Neural cell (in vitro differentiated cells): Measurements from ENCODE around the gene CDX1. TPM values are rescaled to one million over a fixed set of nuclear protein-coding genes. Genes with fewer than 3 reads are reported as not detected.

Source experiments
- H2AFZ ChIP-seq: fragments of 200-600, 300-800 bp; sonication (generic), shearing (Covaris generic); 2 replicates; pipeline ENCODE4 v1.6.0; 2014; ENCODE audit warnings: low read depth, mild to moderate bottlenecking, antibody characterized with exemption, low read length, moderate library complexity
- H3F3A ChIP-seq: fragments of 200-600 bp; shearing (Covaris generic); 2 replicates; pipeline ENCODE4 v1.6.1; 2016; ENCODE audit warnings: mild to moderate bottlenecking, moderate library complexity, mixed read lengths, antibody characterized with exemption, low read length; ENCODE audit not compliant: insufficient read depth, poor library complexity, severe bottlenecking
- H3K27ac ChIP-seq: fragments of 200-600, 300-800 bp; sonication (generic), shearing (Covaris generic); 2 replicates; pipeline ENCODE4 v1.5.1; 2014; ENCODE audit warnings: mild to moderate bottlenecking, low read length, moderate library complexity
- H3K27me3 ChIP-seq: fragments of 300-800, 200-600 bp; sonication (generic), shearing (Covaris generic); 2 replicates; pipeline ENCODE4 v1.6.0; 2014; ENCODE audit warnings: mild to moderate bottlenecking, low read depth, low read length, moderate library complexity; ENCODE audit not compliant: insufficient read depth
- H3K36me3 ChIP-seq: fragments of 300-800, 200-600 bp; sonication (generic), shearing (Covaris generic); 2 replicates; pipeline ENCODE4 v1.5.1; 2014; ENCODE audit warnings: mild to moderate bottlenecking, antibody characterized with exemption, low read length, moderate library complexity; ENCODE audit not compliant: insufficient read depth
- H3K4me2 ChIP-seq: fragments of 300-800, 200-600 bp; sonication (generic), shearing (Covaris generic); 2 replicates; pipeline ENCODE4 v1.6.0; 2014; ENCODE audit warnings: mild to moderate bottlenecking, low read length
- H3K4me3 ChIP-seq: fragments of 300-800, 200-600 bp; sonication (generic), shearing (Covaris generic); 2 replicates; pipeline ENCODE4 v1.5.1; 2014; ENCODE audit warnings: mild to moderate bottlenecking, low read length, moderate library complexity
- H3K79me2 ChIP-seq: fragments of 200-600 bp; shearing (Covaris generic); replicated peaks from 2 replicates; pipeline ENCODE4 v1.6.0; 2014; ENCODE audit warnings: mild to moderate bottlenecking, low read length, moderate library complexity; ENCODE audit not compliant: insufficient read depth
- H3K9ac ChIP-seq: fragments of 300-800, 200-600 bp; sonication (generic), shearing (Covaris generic); 2 replicates; pipeline ENCODE4 v1.6.1; 2016; ENCODE audit warnings: mild to moderate bottlenecking, low read length, mixed read lengths
- H3K9me2 ChIP-seq: fragments of 200-600 bp; shearing (Covaris generic); 2 replicates; pipeline ENCODE4 v1.6.1; 2016; ENCODE audit warnings: mild to moderate bottlenecking, low read length, mixed read lengths; ENCODE audit not compliant: insufficient read depth
- H3K9me3 ChIP-seq: fragments of 200-600, 300-800 bp; sonication (generic), shearing (Covaris generic); 2 replicates; pipeline ENCODE4 v1.6.1; 2016; ENCODE audit warnings: mild to moderate bottlenecking, mixed run types, low read length, moderate library complexity, mixed read lengths
- H4K20me1 ChIP-seq: fragments of 200-600 bp; shearing (Covaris generic); 2 replicates; pipeline ENCODE4 v1.6.1; 2016; ENCODE audit warnings: mild to moderate bottlenecking, mixed run types; ENCODE audit not compliant: insufficient read depth
- EP300 ChIP-seq: fragments of 450-650 bp; conservative IDR thresholded peaks from 2 replicates; pipeline ENCODE4 v1.6.1; 2014; ENCODE audit warnings: antibody characterized with exemption, mild to moderate bottlenecking, moderate library complexity; ENCODE audit not compliant: poor library complexity, severe bottlenecking
- EZH2 ChIP-seq: fragments of 200-600, 300-800 bp; shearing (Covaris generic), sonication (generic); IDR thresholded peaks from 2 replicates; pipeline ENCODE4 v1.6.1; 2014; ENCODE audit warnings: antibody characterized with exemption, low read length, borderline replicate concordance, mild to moderate bottlenecking; ENCODE audit not compliant: insufficient read depth, poor library complexity, severe bottlenecking
- MXI1 ChIP-seq: fragments of 450-650 bp; conservative IDR thresholded peaks from 2 replicates; pipeline ENCODE4 v1.6.1; 2014; ENCODE audit warnings: antibody characterized with exemption, mild to moderate bottlenecking; ENCODE audit not compliant: poor library complexity, severe bottlenecking
- POLR2AphosphoS5 ChIP-seq: IDR thresholded peaks from 2 replicates; pipeline ENCODE4 v1.6.1; 2012
- RAD21 ChIP-seq: fragments of 450-650 bp; conservative IDR thresholded peaks from 2 replicates; pipeline ENCODE4 v1.6.1; 2014; ENCODE audit warnings: antibody characterized with exemption, mild to moderate bottlenecking, moderate library complexity
- SMC3 ChIP-seq: fragments of 450-650 bp; conservative IDR thresholded peaks from 2 replicates; pipeline ENCODE4 v1.6.1; 2014; ENCODE audit warnings: antibody characterized with exemption, mild to moderate bottlenecking, moderate library complexity; ENCODE audit not compliant: poor library complexity
- TAF1 ChIP-seq: IDR thresholded peaks from 2 replicates; pipeline ENCODE4 v1.6.1; 2012; ENCODE audit warnings: low read depth
- polyA plus RNA-seq: library from polyadenylated mRNA; depleted of rRNA; stranded (reverse); fragments of >200 nt; gene quantifications from 2 replicates; pipeline ENCODE4 v1.2.3, GENCODE V29; 2014
- TF ChIP-seq, protein P1 (sequence below): fragments of 450-650 bp; IDR thresholded peaks from 2 replicates; pipeline ENCODE4 v1.5.1; 2014; ENCODE audit warnings: antibody characterized with exemption, mild to moderate bottlenecking, moderate library complexity; ENCODE audit not compliant: poor library complexity, severe bottlenecking
- TF ChIP-seq, protein P2 (sequence below): IDR thresholded peaks from 2 replicates; pipeline ENCODE4 v1.6.1; 2012; ENCODE audit warnings: borderline replicate concordance

Gene CDX1
- polyA plus RNA-seq, 1 donor from 2014 or later = not detected

DNA sequence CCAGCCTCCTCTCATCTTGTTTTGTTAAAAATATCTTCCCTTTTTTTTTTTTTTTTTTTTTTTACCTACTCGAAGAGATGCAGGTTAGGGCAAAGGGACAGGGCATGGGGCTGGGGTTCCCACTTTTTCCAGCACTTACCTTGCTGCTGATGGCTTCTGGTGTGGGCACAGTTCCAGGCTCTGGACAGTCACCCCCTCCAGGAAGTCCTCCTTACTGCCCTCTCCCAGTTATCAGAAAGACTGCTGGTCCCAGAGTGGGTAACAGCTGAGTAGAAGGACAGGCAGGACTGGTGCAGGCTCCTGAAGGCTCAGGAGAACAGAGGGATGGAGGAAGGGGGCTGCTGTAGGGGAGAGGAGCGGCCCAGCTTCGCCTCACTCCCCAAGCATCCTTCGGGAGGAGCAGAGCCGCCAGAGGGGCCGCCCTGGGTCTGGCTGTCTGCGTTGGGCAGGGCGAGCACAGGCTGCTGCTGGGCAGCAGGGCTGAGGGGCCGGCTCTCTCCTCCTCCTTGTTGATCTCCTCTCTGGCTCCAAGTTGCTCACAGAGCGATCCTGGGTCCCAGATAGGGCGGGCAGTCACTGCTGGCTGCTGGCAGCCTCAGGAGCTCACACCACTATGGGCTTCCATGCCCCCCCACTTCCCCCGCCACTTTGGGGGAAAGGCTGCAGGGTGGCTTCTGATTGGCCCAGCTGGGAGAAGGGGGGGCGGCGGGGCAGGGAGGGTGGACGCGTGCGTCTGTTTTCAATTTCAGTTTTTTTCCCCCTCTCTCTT is 11.1 kb upstream of the CDX1 start, which contains the start of gene PDGFRB:
Gene PDGFRB, minus strand, starts transcription at position 588 of the 769 bp plus-strand sequence. CDS start 18,798 bp downstream, outside the sequence.
- Histone ChIP-seq H3K9ac (no peak within 1 kb of the TSS), H3K4me2 (no peak within 1 kb of the TSS), H3F3A (no peaks in the 10 kb centered on the region), H3K9me3 (no peaks in the 10 kb centered on the region), H3K4me3 (no peak within 1 kb of the TSS), H3K79me2 (no peaks in the 10 kb centered on the region), H2AFZ (no peak within 1 kb of the TSS), H4K20me1 (no peaks in the 10 kb centered on the region), H3K36me3 (no peaks in the 10 kb centered on the region), H3K27me3 (no peaks in the 10 kb centered on the region), H3K27ac (no peak within 1 kb of the TSS), H3K9me2 (no peaks in the 10 kb centered on the region)
- TF ChIP-seq, protein P1, sequence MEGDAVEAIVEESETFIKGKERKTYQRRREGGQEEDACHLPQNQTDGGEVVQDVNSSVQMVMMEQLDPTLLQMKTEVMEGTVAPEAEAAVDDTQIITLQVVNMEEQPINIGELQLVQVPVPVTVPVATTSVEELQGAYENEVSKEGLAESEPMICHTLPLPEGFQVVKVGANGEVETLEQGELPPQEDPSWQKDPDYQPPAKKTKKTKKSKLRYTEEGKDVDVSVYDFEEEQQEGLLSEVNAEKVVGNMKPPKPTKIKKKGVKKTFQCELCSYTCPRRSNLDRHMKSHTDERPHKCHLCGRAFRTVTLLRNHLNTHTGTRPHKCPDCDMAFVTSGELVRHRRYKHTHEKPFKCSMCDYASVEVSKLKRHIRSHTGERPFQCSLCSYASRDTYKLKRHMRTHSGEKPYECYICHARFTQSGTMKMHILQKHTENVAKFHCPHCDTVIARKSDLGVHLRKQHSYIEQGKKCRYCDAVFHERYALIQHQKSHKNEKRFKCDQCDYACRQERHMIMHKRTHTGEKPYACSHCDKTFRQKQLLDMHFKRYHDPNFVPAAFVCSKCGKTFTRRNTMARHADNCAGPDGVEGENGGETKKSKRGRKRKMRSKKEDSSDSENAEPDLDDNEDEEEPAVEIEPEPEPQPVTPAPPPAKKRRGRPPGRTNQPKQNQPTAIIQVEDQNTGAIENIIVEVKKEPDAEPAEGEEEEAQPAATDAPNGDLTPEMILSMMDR = no peak
- TF ChIP-seq POLR2AphosphoS5 (no peak), SMC3 (no peak), RAD21 (no peak), EP300 (no peak), TAF1 (no peak), EZH2 (no peak), MXI1 (no peak)
- TF ChIP-seq, protein P2, sequence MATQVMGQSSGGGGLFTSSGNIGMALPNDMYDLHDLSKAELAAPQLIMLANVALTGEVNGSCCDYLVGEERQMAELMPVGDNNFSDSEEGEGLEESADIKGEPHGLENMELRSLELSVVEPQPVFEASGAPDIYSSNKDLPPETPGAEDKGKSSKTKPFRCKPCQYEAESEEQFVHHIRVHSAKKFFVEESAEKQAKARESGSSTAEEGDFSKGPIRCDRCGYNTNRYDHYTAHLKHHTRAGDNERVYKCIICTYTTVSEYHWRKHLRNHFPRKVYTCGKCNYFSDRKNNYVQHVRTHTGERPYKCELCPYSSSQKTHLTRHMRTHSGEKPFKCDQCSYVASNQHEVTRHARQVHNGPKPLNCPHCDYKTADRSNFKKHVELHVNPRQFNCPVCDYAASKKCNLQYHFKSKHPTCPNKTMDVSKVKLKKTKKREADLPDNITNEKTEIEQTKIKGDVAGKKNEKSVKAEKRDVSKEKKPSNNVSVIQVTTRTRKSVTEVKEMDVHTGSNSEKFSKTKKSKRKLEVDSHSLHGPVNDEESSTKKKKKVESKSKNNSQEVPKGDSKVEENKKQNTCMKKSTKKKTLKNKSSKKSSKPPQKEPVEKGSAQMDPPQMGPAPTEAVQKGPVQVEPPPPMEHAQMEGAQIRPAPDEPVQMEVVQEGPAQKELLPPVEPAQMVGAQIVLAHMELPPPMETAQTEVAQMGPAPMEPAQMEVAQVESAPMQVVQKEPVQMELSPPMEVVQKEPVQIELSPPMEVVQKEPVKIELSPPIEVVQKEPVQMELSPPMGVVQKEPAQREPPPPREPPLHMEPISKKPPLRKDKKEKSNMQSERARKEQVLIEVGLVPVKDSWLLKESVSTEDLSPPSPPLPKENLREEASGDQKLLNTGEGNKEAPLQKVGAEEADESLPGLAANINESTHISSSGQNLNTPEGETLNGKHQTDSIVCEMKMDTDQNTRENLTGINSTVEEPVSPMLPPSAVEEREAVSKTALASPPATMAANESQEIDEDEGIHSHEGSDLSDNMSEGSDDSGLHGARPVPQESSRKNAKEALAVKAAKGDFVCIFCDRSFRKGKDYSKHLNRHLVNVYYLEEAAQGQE = no peak

DNA sequence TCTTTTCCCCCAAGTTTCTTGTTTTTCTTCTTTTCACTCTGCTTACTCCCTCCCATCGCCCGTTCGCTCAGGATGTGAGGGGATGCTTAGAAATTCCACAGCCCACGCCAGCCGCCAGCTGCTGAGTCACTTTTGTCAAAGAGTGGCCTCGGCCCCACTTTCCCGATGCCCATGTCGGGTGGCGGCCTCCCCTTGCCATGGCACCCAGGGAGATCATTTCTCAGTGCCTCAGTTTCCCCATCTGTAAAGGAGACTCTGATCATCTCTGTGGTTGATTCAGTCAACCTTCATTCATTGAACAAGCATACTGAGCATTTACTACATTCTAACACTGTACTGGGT is 10.6 kb upstream of the CDX1 start:
- Histone ChIP-seq H3K4me2 (no peak overlapping the region), H3K36me3 (no peaks in the 10 kb centered on the region), H3F3A (no peaks in the 10 kb centered on the region), H4K20me1 (no peaks in the 10 kb centered on the region), H2AFZ (no peak overlapping the region), H3K9me2 (no peaks in the 10 kb centered on the region), H3K9me3 (no peaks in the 10 kb centered on the region), H3K79me2 (no peaks in the 10 kb centered on the region), H3K9ac (no peak overlapping the region), H3K27ac (no peak overlapping the region), H3K4me3 (no peak overlapping the region), H3K27me3 (no peaks in the 10 kb centered on the region)
- no peak for TF ChIP-seq EP300
- TF ChIP-seq SMC3 = no peak
- TF ChIP-seq MXI1 = no peak
